Spinal cord (tissue), 10 donors: ENCODE results near the gene THEMIS2. TPM values are rescaled to one million over a fixed set of nuclear protein-coding genes. Genes with fewer than 3 reads are reported as not detected.

Experiments
- DNase-seq, 6 donors: peaks; one replicate each; pipeline versions ENCODE4 v3.0.0 to v3.0.0-alpha.2; 2013 to 2015; ENCODE audit warnings: low spot score in 6 of 6, low read depth in 4 of 6
- H3K27ac ChIP-seq: one replicate; pipeline ENCODE4 v1.5.1; 2013; ENCODE audit warnings: low read depth, low read length, control low read depth
- H3K27me3 ChIP-seq: one replicate; pipeline ENCODE4 v1.6.1; 2013; ENCODE audit warnings: low read length; ENCODE audit not compliant: control insufficient read depth, insufficient read depth
- H3K36me3 ChIP-seq: one replicate; pipeline ENCODE4 v1.6.1; 2013; ENCODE audit warnings: low read length; ENCODE audit not compliant: control insufficient read depth, insufficient read depth
- H3K4me1 ChIP-seq: one replicate; pipeline ENCODE4 v1.6.1; 2013; ENCODE audit warnings: low read length; ENCODE audit not compliant: control insufficient read depth, insufficient read depth
- H3K4me3 ChIP-seq: one replicate; pipeline ENCODE4 v1.5.1; 2013; ENCODE audit warnings: low read depth, low read length, control low read depth
- H3K9me3 ChIP-seq: one replicate; pipeline ENCODE4 v1.6.1; 2013; ENCODE audit warnings: low read length; ENCODE audit not compliant: control insufficient read depth, insufficient read depth
- WGBS: methylation state at CpG from one replicate; pipeline ENCODE4 v1.1.5; 2013; ENCODE audit warnings: missing lambda C conversion rate; ENCODE audit not compliant: insufficient coverage; 5-methylcytosine and 5-hydroxymethylcytosine counted together
- polyA plus RNA-seq, 2 donors: library from polyadenylated mRNA; unstranded; fragments of 120-200 nt; gene quantifications; one replicate each; pipeline ENCODE4 v1.2.1, GENCODE V29; 2013; ENCODE audit not compliant: insufficient read length in 2 of 2
- total RNA-seq, 2 donors: library from RNA; depleted of rRNA in 1 of 2; stranded (reverse); fragments of 120-200 nt in 1 of 2; fragments of >200 nt in 1 of 2; gene quantifications; one replicate each; pipeline versions ENCODE4 v1.2.3 to v1.2.4, GENCODE V29; 2013 to 2014
- donor health status: healthy.

Gene THEMIS2
- total and polyA plus RNA-seq, 4 donors, result 7.4 to 14.6 (median 9.1) TPM

DNA sequence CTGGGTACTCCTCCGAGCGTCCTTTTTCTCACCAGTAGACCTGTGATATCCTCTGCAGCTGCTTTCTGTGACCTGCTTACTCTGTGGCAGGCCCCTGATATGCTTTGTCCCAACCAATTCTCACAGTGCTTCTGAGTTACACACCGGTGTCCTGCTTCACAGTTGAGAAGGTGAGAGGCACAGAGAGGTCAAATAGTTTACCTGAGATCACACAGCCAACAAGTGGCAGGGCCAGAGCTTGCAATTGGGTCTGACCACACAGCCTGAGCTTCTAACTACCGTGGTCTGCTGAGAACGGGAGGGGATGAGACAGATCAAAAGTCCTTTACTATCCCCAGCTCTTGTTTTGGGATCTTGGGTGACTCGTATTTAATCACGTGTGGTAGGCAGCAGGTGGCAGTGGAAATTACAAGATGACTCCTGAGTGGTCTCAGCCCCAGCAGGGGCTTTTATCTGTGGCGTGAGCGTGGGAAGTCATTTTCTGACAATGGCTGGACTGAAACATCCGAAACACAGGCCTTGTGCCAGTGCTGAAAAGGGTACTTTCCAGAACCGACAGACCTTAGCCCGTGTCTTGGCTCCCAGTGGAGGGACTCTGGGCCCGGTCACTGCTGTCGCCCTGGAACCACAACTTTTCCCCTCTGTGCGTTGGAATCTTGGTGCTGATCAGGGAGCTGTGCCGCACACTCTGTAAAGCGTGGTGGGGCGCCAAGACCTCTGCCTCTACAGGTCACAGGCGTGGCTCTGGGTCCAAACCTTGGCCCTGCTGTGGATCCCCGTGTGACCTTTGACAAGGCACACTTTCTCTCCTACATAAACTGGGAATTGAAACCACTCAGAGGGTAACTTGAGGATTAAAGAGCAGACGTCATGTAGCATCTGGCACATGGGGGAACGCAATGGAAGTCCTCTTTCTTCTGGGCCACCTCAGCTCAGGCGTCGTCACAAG is 11.9 kb downstream of the THEMIS2 start:
- no peak for DNase-seq
- Histone ChIP-seq H3K36me3 (peaks cover 27% of the 10 kb centered on the region), H3K4me1 (no peaks in the 10 kb centered on the region), H3K9me3 (no peaks in the 10 kb centered on the region), H3K4me3 (no peak overlapping the region), H3K27ac (no peak overlapping the region), H3K27me3 (no peaks in the 10 kb centered on the region)
- 83% methylated on average over 24 of the region's 24 CpGs for WGBS

GRCh38 chr1:27885114-27885528 is 12.8 kb downstream of the THEMIS2 start:
- no peaks in the 10 kb centered on the region for H3K27me3 ChIP-seq
- peaks cover 32% of the 10 kb centered on the region for H3K36me3 ChIP-seq
- no peak overlapping the region for H3K4me3 ChIP-seq
- no peak for DNase-seq
- no peaks in the 10 kb centered on the region for H3K9me3 ChIP-seq
- no peaks in the 10 kb centered on the region for H3K4me1 ChIP-seq
- H3K27ac ChIP-seq, result no peak overlapping the region
- 85% methylated on average over 8 of the region's 8 CpGs for WGBS

- Histone ChIP-seq H3K9me3 (no peaks in the 10 kb centered on the region), H3K27ac (no peak overlapping the region), H3K36me3 (peaks cover 35% of the 10 kb centered on the region), H3K27me3 (no peaks in the 10 kb centered on the region), H3K4me1 (no peaks in the 10 kb centered on the region), H3K4me3 (no peak overlapping the region)
- DNase-seq, result no peak
- WGBS, result 94% methylated on average over 10 of the region's 15 CpGs
Measured at GRCh38 chr1:27885621-27886352, 13.4 kb downstream of the THEMIS2 start.

DNA sequence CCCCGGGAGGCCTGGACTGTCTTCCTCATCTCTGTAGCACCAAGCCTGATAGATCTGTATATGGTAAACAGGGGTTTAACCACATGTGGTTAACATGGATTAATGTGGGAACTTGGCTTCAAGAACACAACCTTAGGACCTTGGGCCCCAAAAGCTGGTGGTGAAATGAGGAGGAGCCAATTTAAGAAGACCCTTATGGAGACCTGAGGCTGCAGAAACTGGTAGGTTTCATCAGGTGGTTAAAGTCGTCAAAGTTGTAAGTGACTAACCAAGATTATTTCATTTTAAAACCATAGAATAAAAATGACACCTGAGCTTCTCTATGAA is 14.0 kb downstream of the THEMIS2 start:
- WGBS, result no CpG with 5 or more reads among the region's 2 CpGs
- no peak for DNase-seq
- no peaks in the 10 kb centered on the region for H3K4me1 ChIP-seq
- no peaks in the 10 kb centered on the region for H3K27me3 ChIP-seq
- no peak overlapping the region for H3K27ac ChIP-seq
- peaks cover 38% of the 10 kb centered on the region for H3K36me3 ChIP-seq
- H3K9me3 ChIP-seq, result no peaks in the 10 kb centered on the region
- H3K4me3 ChIP-seq, result no peak overlapping the region

DNA sequence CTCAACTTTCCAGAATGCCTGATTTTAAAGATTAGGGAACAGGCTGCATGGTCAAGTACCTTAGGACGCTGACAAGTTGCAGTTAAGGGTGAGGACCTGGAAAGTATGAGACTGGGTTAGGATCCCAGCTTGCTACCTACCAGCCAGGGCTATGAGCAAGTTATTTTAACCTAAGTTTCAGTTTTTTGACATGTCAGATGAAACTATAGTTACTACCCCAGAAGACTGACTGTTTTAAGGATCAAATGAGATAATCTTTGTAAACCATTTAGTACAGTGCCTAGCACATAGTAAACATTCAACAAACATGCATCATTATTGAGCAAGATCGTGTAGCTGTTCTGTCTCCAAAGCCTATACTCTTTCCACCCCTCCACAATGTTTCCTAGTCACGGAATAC is 14.4 kb downstream of the THEMIS2 start:
- Histone ChIP-seq H3K27ac (no peak overlapping the region), H3K4me1 (no peaks in the 10 kb centered on the region)

DNA sequence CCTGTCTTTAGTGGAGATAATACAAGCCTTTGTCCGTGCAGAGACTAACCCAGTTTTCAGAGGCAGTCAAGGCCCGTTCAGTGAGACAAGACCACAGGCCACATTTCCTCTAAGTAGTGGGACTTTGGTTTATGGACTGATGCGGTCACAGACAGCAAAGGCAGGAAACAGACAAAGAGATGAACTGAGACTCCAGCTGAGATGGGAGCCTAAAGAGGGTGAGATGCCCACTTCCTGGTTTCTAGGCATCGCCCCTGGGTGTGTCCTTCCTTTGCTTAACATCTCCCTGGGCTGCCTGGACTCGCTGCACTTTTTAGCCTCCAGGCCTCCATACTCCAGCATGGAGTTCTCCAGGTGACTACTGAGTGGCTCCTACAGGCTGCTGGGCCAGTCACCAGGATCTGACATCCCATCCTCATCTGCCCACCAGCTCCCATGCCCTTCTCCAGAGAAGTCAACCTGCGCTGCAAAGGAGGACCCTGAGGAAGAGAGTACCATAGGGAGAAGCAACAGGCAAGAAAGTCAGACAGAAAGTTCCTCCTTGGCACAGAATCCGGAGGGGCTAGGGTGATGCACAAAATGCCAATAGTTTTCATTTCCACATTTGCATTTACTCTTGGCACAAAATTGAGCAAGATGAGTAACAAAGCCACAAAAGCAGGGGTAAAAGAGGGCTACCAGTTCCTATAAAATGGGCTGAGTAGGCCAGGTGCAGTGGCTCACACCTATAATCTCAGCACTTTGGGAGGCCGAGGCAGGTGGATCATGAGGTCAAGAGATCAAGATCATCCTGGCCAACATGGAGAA is 15.1 kb downstream of the THEMIS2 start:
- Histone ChIP-seq H3K4me1 (no peaks in the 10 kb centered on the region), H3K27me3 (no peaks in the 10 kb centered on the region), H3K36me3 (peaks cover 29% of the 10 kb centered on the region), H3K4me3 (no peak overlapping the region), H3K27ac (no peak overlapping the region), H3K9me3 (no peaks in the 10 kb centered on the region)
- DNase-seq, result no peak
- 78% methylated on average over 6 of the region's 8 CpGs for WGBS

More for the DNA sequence above, 14.4 kb downstream of the THEMIS2 start:
- no peaks in the 10 kb centered on the region for H3K27me3 ChIP-seq
- no peak for DNase-seq
- H3K9me3 ChIP-seq, result no peaks in the 10 kb centered on the region
- WGBS, result 100% methylated on average over 1 of the region's 3 CpGs
- H3K4me3 ChIP-seq, result no peak overlapping the region
- peaks cover 36% of the 10 kb centered on the region for H3K36me3 ChIP-seq

DNA sequence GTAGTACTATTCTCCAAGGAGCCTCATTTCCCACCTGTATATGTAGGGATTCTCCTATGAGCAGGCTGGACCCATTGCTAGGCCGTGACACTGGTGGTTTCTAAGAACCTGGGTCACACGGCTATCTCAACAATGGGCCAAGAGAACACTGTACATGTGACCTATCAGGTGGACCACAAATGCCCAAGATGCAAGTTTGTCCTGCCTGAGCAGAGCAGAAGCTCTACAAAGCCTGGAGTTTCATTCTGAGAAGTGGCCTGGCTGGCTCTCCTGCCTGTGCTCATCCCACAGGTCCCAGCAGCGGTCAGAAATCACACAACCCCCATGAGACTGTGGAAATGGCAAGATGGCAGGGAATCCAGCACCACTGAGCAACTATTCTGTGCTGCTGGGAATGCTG is 17.2 kb downstream of the THEMIS2 start:
- Histone ChIP-seq H3K4me1 (no peaks in the 10 kb centered on the region), H3K4me3 (no peak overlapping the region), H3K9me3 (no peaks in the 10 kb centered on the region), H3K36me3 (peaks cover 33% of the 10 kb centered on the region), H3K27ac (no peak overlapping the region), H3K27me3 (no peaks in the 10 kb centered on the region)
- 88% methylated on average over 3 of the region's 3 CpGs for WGBS
- no peak for DNase-seq

- no peak for DNase-seq
- H3K4me1 ChIP-seq, result no peaks in the 10 kb centered on the region
- no peak overlapping the region for H3K4me3 ChIP-seq
- peaks cover 47% of the 10 kb centered on the region for H3K36me3 ChIP-seq
- 92% methylated on average over 4 of the region's 7 CpGs for WGBS
- no peaks in the 10 kb centered on the region for H3K27me3 ChIP-seq
- no peak overlapping the region for H3K27ac ChIP-seq
- H3K9me3 ChIP-seq, result no peaks in the 10 kb centered on the region
Measured at GRCh38 chr1:27891196-27891889, 19.0 kb downstream of the THEMIS2 start.

DNA sequence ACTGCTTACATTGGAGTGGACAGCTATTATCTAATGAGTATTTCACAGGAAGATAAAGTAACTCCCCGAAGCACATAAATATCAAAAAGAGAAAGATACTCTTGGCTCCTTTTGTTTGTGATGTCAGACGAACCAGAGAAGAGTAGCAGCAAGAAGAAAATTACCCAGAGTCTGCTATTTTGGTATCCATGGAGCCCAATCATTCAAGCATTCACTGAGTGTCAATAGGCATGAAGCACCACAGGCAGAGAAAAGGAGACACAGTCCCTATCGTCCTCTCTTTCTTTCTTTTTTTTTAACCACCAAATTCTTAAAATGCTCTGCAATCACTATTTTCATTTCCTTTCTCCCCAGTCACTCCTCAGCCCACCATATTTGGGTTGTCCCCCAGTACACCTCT is 22.2 kb downstream of the THEMIS2 start:
- 25% methylated on average over 1 of the region's 3 CpGs for WGBS
- H3K36me3 ChIP-seq, result peaks cover 53% of the 10 kb centered on the region
- no peak overlapping the region for H3K27ac ChIP-seq
- DNase-seq, result peak in 1 of 6 donors; percentile 41
- H3K4me1 ChIP-seq, result no peaks in the 10 kb centered on the region
- no peaks in the 10 kb centered on the region for H3K9me3 ChIP-seq
- no peaks in the 10 kb centered on the region for H3K27me3 ChIP-seq
- no peak overlapping the region for H3K4me3 ChIP-seq
